ENCODE results near the gene CAPS.

The CAPS gene

DNA sequence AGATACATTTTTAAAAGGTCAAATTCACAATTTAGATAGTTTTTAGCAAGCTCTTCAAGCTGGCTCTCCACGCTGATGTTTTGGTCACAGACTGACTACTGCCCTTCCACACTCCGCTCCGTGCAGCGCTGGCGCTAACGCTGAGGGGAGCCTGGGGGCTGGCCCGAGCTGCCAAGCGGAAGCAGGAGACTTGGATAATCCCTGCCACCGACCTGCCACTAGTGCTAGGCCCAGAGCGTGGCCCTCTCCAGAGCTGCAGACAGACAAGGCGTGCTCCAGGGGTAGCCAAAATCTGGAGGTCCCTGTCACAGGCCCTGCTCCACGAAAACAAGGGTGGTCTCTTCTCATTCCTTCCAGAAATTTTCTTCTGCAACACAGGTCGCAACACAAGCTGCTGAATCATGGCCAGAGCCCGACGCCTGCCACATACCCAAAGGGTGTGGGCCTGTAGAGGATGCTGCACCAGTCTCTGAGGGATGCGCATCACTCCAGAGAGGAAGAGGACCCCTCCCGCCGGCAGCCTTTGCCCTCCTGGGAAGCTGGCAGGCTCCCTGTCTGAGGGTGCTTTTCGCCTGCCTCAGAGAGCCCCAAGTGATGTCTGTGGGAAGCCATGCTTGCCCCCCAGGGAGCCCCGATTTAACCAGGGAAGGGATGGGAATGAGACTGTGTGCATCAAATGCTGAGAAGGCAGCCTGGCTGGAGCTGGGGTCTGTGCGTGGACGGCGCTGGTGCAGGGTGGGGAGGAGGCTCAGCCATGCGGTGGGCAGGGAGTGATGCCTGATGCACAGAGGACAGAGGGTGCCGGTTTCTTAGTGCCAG is 21.6 kb downstream of the CAPS start:
- in situ Hi-C loops (cut with HindIII; ENCODE audit: low pct_unique_long_range_greater_than_20kb, low sequenced_read_pairs) = no loop called here
- TF ChIP-seq JUND (IDR thresholded peaks at IDR 0.05; ENCODE audit: low read depth) = no peak
- DNase-seq (ENCODE audit: low read depth in 1 of 2, low spot score in 1 of 2) = no peak

DNA sequence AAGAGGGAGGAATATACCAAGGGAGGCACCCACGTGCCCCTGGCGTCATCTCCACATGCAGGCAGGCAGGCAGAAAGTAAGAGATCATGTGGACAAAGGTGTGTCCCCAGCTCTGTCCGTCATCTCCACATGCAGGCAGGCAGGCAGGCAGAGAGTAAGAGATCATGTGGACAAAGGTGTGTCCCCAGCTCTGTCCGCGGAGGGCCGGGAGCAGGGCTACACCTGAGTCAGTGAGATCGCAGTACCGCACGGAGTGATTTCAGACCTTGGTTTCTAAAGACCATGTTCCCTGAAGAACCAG is 22.2 kb downstream of the CAPS start:
- in situ Hi-C loops (cut with HindIII; ENCODE audit: low pct_unique_long_range_greater_than_20kb, low sequenced_read_pairs) = no loop called here
- no peak for TF ChIP-seq JUND (IDR thresholded peaks at IDR 0.05; ENCODE audit: low read depth)

GRCh38 chr19:5937550-5937949 is 23.5 kb downstream of the CAPS start:
- no peak for DNase-seq (ENCODE audit: low read depth in 1 of 2, low spot score in 1 of 2)
- TF ChIP-seq JUND (IDR thresholded peaks at IDR 0.05; ENCODE audit: low read depth) = no peak
- in situ Hi-C loops (cut with HindIII; ENCODE audit: low pct_unique_long_range_greater_than_20kb, low sequenced_read_pairs) = no loop called here

More for the DNA sequence above, 22.2 kb downstream of the CAPS start:
- DNase-seq (ENCODE audit: low read depth in 1 of 2, low spot score in 1 of 2) = no peak

DNA sequence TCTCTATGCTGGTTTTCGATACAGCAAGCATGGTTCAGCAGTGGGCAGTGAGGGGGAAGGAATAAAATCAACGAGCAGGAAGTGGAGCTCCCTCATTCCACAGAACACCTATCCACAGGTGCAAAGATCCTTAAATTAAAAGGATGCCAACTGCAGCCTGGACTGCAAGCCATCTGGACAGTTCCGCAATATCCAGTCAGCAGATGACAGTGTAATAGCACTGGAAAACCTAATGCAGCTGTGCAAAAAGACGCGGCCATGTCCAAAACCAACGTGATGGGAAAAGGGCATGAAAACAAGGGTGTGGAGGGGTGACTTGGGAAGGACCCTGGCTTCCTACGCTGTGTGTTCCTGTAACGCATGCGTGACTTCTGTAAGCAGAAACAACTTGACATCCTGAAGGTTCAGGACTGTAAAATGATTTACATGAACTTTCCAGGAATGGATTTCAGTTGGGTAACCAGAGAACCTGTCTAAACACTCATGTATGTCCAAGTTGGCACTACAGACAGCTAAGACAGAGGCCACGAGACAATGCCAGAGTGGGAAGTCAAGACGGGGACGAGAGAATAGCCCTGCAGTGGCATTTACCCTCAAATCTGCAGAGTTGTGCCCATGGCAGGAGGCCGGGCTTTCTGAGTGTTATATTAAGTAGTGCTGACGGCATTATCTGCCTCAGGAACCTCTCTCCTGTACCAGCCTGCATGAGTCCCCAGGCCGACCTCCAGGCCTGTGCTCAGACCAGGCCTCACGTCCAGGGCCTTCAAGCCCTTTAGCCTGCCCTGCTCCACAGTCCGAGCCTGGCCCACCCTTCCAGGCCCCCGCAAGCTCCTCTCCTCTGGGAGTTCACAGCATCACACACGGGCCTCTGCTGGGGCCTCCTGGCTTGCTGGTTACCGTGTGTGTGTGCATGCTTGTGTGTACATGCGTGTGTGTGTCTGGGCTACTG is 26.5 kb downstream of the CAPS start:
- in situ Hi-C loops (cut with HindIII; ENCODE audit: low pct_unique_long_range_greater_than_20kb, low sequenced_read_pairs) = no loop called here

GRCh38 chr19:5941673-5942072 is 27.6 kb downstream of the CAPS start:
- in situ Hi-C loops (cut with HindIII; ENCODE audit: low pct_unique_long_range_greater_than_20kb, low sequenced_read_pairs) = no loop called here
- no peak for TF ChIP-seq JUND (IDR thresholded peaks at IDR 0.05; ENCODE audit: low read depth)
- no peak for DNase-seq (ENCODE audit: low read depth in 1 of 2, low spot score in 1 of 2)

More for the DNA sequence above, 26.5 kb downstream of the CAPS start:
- DNase-seq (ENCODE audit: low read depth in 1 of 2, low spot score in 1 of 2) = no peak
- TF ChIP-seq JUND (IDR thresholded peaks at IDR 0.05; ENCODE audit: low read depth) = no peak

- DNase-seq (ENCODE audit: low read depth in 1 of 2, low spot score in 1 of 2) = no peak
- no peak for TF ChIP-seq JUND (IDR thresholded peaks at IDR 0.05; ENCODE audit: low read depth)
- in situ Hi-C loops (cut with HindIII; ENCODE audit: low pct_unique_long_range_greater_than_20kb, low sequenced_read_pairs) = no loop called here
Observed at GRCh38 chr19:5943045-5943444, 29.0 kb downstream of the CAPS start.

DNA sequence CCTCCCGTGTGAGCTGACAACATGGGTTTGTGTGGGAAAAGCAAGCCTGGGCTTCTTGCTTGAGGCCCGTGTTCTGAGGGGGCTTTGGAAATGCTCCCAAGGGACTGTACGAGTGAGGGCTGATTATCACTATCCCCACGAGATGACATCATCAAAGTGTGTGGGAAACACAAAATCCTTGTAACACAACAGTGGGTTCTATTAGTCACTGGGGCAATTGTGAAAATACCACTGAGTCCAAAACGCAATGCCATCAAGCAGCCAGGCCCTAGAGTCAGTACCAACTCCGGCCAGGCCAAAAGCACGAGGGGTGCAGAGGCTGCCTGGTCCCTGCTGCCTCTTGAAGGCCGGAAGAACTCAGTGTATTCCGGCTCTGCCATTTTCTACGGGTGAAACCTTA is 29.6 kb downstream of the CAPS start:
- in situ Hi-C loops (cut with HindIII; ENCODE audit: low pct_unique_long_range_greater_than_20kb, low sequenced_read_pairs) = no loop called here

DNA sequence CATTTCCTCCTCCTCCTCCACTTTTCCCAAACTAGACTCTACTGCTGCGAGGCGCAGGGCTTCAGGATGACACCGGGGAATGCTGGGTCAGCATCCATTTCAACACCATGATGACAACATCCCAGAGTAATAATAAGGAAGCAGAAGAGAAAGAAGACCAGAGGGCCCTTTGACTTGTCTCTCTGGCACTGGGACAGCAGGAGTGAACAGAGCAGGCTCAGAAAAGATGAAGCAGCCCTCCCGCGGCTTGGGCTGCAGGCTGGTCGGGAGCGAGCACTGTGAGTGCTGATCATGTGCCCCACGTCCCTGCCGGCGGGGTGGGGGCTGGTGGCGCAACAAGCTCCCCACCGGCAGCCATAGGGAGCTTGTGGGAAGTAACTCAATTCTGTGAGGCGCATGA is 33.4 kb downstream of the CAPS start:
- TF ChIP-seq JUND (IDR thresholded peaks at IDR 0.05; ENCODE audit: low read depth) = no peak
- DNase-seq (ENCODE audit: low read depth in 1 of 2, low spot score in 1 of 2) = no peak
- in situ Hi-C loops (cut with HindIII; ENCODE audit: low pct_unique_long_range_greater_than_20kb, low sequenced_read_pairs) = no loop called here

More for the DNA sequence above, 29.6 kb downstream of the CAPS start:
- DNase-seq (ENCODE audit: low read depth in 1 of 2, low spot score in 1 of 2) = no peak
- TF ChIP-seq JUND (IDR thresholded peaks at IDR 0.05; ENCODE audit: low read depth) = no peak

DNA sequence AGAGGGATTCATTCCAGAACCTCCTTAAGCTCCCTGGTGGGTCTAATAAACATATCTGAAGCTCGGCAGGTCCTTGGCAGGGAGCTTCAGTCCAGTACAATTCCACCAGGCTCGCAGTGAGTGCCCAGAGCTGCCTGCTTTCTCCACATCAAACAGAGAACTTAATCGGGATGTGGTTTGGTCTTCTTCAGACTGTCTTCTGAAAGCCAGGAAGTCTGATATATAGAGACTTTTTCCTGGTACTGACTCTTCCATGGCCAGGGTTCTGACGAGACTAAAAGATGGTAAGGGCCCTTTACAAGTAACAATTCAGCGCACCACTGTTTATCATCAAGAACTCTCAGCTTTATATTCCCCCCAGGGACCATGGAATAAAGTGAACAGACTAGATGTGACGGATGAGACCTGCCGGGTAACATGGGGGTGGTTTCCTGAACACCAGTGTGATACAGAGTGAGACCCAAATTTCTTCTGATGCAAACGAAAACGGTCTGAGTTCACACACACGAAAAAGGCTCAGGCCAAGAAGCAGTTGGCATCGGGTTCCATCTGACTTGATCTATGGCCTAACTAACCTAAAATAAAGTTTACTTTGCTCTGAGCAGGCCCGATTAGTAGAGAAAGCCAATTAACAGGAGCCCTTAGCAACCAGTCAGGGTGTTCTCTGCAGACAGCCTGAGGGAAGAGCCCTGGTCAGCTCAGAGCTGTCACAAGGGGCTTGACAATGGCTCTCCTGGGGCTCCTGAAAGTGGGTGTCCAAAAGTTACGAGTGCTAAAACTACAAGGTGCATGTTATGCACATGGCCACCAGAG is 34.9 kb downstream of the CAPS start:
- no peak for DNase-seq (ENCODE audit: low read depth in 1 of 2, low spot score in 1 of 2)
- in situ Hi-C loops (cut with HindIII; ENCODE audit: low pct_unique_long_range_greater_than_20kb, low sequenced_read_pairs) = no loop called here
- no peak for TF ChIP-seq JUND (IDR thresholded peaks at IDR 0.05; ENCODE audit: low read depth)

DNA sequence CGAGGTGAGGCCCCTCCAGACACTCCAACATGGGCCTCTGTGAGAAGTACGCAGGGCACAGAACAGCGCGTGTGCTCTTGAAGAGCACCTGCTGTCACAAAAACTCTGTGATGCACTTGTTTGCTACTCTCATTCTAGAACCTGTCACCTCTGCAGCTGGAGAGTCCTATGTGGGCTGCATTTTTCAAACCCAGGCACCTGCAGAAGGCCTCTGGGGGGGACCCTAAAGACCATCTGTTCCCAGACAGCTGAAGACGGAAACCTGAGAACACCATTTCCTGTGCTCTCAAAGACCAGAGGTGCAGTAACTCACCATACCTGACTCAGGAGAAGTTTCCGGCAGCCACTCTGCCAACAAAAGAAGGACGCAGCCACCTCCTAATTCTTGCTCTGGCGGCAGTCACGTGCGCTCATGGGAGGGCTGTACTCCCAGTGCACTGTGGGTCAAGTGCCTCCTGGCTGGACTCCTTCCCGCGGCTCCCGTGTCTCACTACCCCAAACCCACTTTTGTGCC is 35.8 kb downstream of the CAPS start:
- no peak for TF ChIP-seq JUND (IDR thresholded peaks at IDR 0.05; ENCODE audit: low read depth)
- DNase-seq (ENCODE audit: low read depth in 1 of 2, low spot score in 1 of 2) = no peak
- in situ Hi-C loops (cut with HindIII; ENCODE audit: low pct_unique_long_range_greater_than_20kb, low sequenced_read_pairs) = no loop called here

- DNase-seq (ENCODE audit: low read depth in 1 of 2, low spot score in 1 of 2) = no peak
- no peak for TF ChIP-seq JUND (IDR thresholded peaks at IDR 0.05; ENCODE audit: low read depth)
Observed at GRCh38 chr19:5950741-5951140, 36.7 kb downstream of the CAPS start.

GRCh38 chr19:5951338-5951861 is 37.3 kb downstream of the CAPS start:
- no peak for DNase-seq (ENCODE audit: low read depth in 1 of 2, low spot score in 1 of 2)
- no peak for TF ChIP-seq JUND (IDR thresholded peaks at IDR 0.05; ENCODE audit: low read depth)
- in situ Hi-C loops (cut with HindIII; ENCODE audit: low pct_unique_long_range_greater_than_20kb, low sequenced_read_pairs) = no loop called here

More at GRCh38 chr19:5950741-5951140, 36.7 kb downstream of the CAPS start:
- in situ Hi-C loops (cut with HindIII; ENCODE audit: low pct_unique_long_range_greater_than_20kb, low sequenced_read_pairs) = no loop called here
